T-cell (primary cell): ENCODE results near the gene S1PR2. TPM values are rescaled to one million over a fixed set of nuclear protein-coding genes. Genes with fewer than 3 reads are reported as not detected.

Experiments
- ATAC-seq, 4 experiments: fragments of 200-7000 bp in 3 of 4; fragments of 150-1000 bp in 1 of 4; cut with Tn5 transposase; replicated peaks in 1 of 4; 1 replicate in 3 of 4; 2 replicates in 1 of 4; pipeline ENCODE4 v1.10.0; 2021; ENCODE audit warnings: moderate library complexity in 3 of 4, mild to moderate bottlenecking in 2 of 4, moderate number of reproducible peaks in 1 of 4
- CTCF ChIA-PET, 2 donors: fragments of 300-600 bp; sonication (Branson Sonifier 250); formaldehyde crosslinking; loops; one replicate each; lab custom pipeline; 2022; ENCODE audit warnings: antibody characterized with exemption in 2 of 2; lab: Charles Lee
- POLR2A ChIA-PET, 2 donors: fragments of 300-600 bp; sonication (Branson Sonifier 250); formaldehyde crosslinking; loops; one replicate each; lab custom pipeline; 2022; ENCODE audit warnings: antibody characterized with exemption in 2 of 2; lab: Charles Lee
- DNase-seq, 35 experiments: peaks; one replicate each; pipeline versions ENCODE4 v3.0.0 to v3.0.0-alpha.2; 2013 to 2023
- H3K27ac ChIP-seq: one replicate; pipeline ENCODE4 v1.5.1; 2013; ENCODE audit warnings: low read length
- H3K27me3 ChIP-seq, 2 experiments: replicated peaks in 1 of 2; 1 replicate in 1 of 2; 2 replicates in 1 of 2; pipeline versions ENCODE4 v1.6.1 to v1.7.0; 2013; ENCODE audit warnings: low read length in 1 of 2, mixed read lengths in 1 of 2; ENCODE audit not compliant: control insufficient read depth in 2 of 2, insufficient read depth in 2 of 2; ENCODE audit errors: extremely low read depth in 1 of 2
- H3K36me3 ChIP-seq, 2 donors: 1 replicate in 1 of 2; 2 replicates in 1 of 2; pipeline versions ENCODE4 v1.6.1 to v1.7.0; 2013; ENCODE audit warnings: low read length in 1 of 2; ENCODE audit not compliant: control insufficient read depth in 2 of 2, insufficient read depth in 1 of 2; ENCODE audit errors: extremely low read depth in 1 of 2
- H3K4me1 ChIP-seq, 2 experiments: 1 replicate in 1 of 2; 2 replicates in 1 of 2; pipeline versions ENCODE4 v1.6.1 to v1.7.0; 2013; ENCODE audit warnings: low read length in 2 of 2, mixed read lengths in 1 of 2; ENCODE audit not compliant: insufficient read depth in 2 of 2, control insufficient read depth in 1 of 2; ENCODE audit errors: extremely low read depth in 1 of 2
- H3K4me3 ChIP-seq, 2 donors: 1 replicate in 1 of 2; 2 replicates in 1 of 2; pipeline versions ENCODE4 v1.5.1 to v1.7.0; 2013; ENCODE audit warnings: mild to moderate bottlenecking in 2 of 2, low read length in 1 of 2, moderate library complexity in 1 of 2; ENCODE audit not compliant: control insufficient read depth in 1 of 2; ENCODE audit errors: extremely low read depth in 1 of 2
- H3K9me3 ChIP-seq: 2 replicates; pipeline ENCODE4 v1.7.0; 2013
- H3K27ac Mint-ChIP-seq, 2 donors: one replicate each; pipeline ENCODE4 v1.8.0; 2020 to 2021; ENCODE audit warnings: mild to moderate bottlenecking in 2 of 2, mixed read lengths in 2 of 2
- H3K27me3 Mint-ChIP-seq, 2 donors: one replicate each; pipeline ENCODE4 v1.8.0; 2021 to 2022; ENCODE audit warnings: mixed read lengths in 2 of 2
- H3K36me3 Mint-ChIP-seq: one replicate; pipeline ENCODE4 v1.8.0; 2021; ENCODE audit warnings: mixed read lengths
- H3K4me1 Mint-ChIP-seq, 3 donors: one replicate each; pipeline ENCODE4 v1.8.0; 2020 to 2022; ENCODE audit warnings: mixed read lengths in 3 of 3, mild to moderate bottlenecking in 1 of 3
- H3K4me3 Mint-ChIP-seq, 3 donors: one replicate each; pipeline ENCODE4 v1.8.0; 2020 to 2022; ENCODE audit warnings: mild to moderate bottlenecking in 3 of 3, mixed read lengths in 3 of 3, moderate library complexity in 3 of 3
- H3K9me3 Mint-ChIP-seq, 3 donors: one replicate each; pipeline ENCODE4 v1.8.0; 2020 to 2022; ENCODE audit warnings: mixed read lengths in 3 of 3
- WGBS: methylation state at CpG from one replicate; pipeline ENCODE4 v1.1.5; 2013; ENCODE audit warnings: missing lambda C conversion rate; ENCODE audit not compliant: insufficient coverage; 5-methylcytosine and 5-hydroxymethylcytosine counted together
- total RNA-seq, 35 experiments: library from RNA in 6 of 35; stranded (reverse) in 6 of 35; fragments of 120-200 nt in 1 of 35; gene quantifications; one replicate each; pipeline versions ENCODE4 v1.2.1 to v1.2.4 and lab custom pipeline; 2013 to 2026

Gene S1PR2
- total RNA-seq, 5 donors from 2014 or later (not counting 1 experiment from before 2014, with no cell fraction given): 6.2 to 11.4 (median 9.8) TPM

DNA sequence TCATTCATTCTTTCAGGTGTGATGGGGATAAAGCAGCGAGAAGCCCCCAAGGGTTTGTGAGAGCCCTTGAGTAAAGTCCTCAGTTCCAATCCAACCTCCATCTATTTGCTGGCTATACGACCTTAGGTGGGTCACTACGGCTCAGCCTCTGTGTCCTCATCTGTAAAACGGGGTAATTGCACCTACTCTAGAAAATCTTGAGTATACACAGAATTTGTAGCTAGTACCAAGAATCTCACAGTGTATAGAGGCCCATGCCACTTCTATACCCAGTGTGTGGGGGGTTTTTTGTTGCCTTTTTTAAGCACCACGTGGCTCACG is 36.0 kb downstream of the S1PR2 start:
- H3K27me3 ChIP-seq: no peaks in the 10 kb centered on the region
- peak overlapping the region; percentile 90 to 94 (median 92) for H3K4me3 Mint-ChIP-seq
- POLR2A ChIA-PET: no interaction called here
- no peak for DNase-seq
- peak overlapping the region; percentile 85 for H3K27ac Mint-ChIP-seq
- CTCF ChIA-PET: interaction anchor here in 1 of 2 donors (0.5 to 1.3 kb wide), 2 partner anchors 57 to 185 kb away, joined by 3 read pairs; partner anchors contain the start of genes MRPL4 and TYK2
- no peaks in the 10 kb centered on the region for H3K9me3 Mint-ChIP-seq
- H3K9me3 ChIP-seq: no peaks in the 10 kb centered on the region
- H3K27ac ChIP-seq: peak overlapping the region; percentile 64
- H3K4me3 ChIP-seq: peak overlapping the region; percentile 80 to 87
- H3K27me3 Mint-ChIP-seq: no peaks in the 10 kb centered on the region
- H3K36me3 Mint-ChIP-seq: no peaks in the 10 kb centered on the region
- peaks cover 0 to 5% of the 10 kb centered on the region in 2 donors for H3K36me3 ChIP-seq
- no peak for ATAC-seq
- peaks cover 13 to 44% of the 10 kb centered on the region in 2 experiments for H3K4me1 ChIP-seq
- WGBS: 40% methylated on average over 1 of the region's 6 CpGs
- H3K4me1 Mint-ChIP-seq: peaks cover 33 to 44% (median 40%) of the 10 kb centered on the region in 3 donors

DNA sequence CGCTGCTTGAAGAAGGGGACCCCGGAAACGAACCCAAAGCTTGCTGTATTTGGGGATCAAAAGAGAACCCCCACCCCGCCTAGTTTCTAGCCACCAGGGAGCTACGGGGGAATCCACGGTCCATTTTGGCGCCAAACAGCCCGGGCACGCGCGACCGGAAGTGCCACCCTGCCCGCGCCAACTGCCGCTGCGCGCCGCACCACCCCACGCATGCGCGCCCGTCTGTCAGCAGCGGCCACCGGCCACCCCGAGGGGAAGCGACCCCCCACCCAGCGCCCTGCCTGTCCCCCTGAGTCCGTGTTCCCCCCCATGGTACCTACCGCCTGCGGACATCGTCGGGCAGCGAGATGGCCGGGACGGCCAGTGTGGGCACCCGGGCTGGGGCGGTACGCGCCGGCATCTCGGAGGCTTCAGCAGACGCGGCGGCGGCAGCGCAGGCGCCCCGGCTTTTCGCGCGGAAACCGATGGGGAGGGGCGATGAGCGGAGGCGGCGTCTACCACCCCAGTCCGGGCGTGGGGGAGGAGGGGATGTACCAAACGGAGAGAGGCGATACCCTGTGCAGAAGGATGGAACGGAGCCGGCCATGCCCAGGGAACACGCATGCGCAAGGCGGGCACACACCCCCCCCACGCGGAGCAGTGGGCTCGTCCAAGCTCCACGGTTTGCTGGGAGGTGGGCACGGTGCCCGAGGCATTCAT is 36.5 kb downstream of the S1PR2 start, which contains the start of gene DNMT1:
DNMT1 (minus strand) TSS at position 454 of the 699 bp plus-strand sequence; CDS start at position 400, 54 bp downstream.
- Mint-ChIP-seq H3K27me3 (no peaks in the 10 kb centered on the region), H3K4me3 (peak within 1 kb of the TSS; percentile 90 to 94 (median 92)), H3K9me3 (no peaks in the 10 kb centered on the region), H3K27ac (peak within 1 kb of the TSS; percentile 87 to 92), H3K4me1 (peaks cover 38 to 49% (median 46%) of the 10 kb centered on the region in 3 donors), H3K36me3 (peaks cover 5% of the 10 kb centered on the region)
- peak within 1 kb of the TSS; percentile 64 for H3K27ac ChIP-seq
- peak; percentile 93 to 97 (median 95) for ATAC-seq
- H3K4me1 ChIP-seq: peaks cover 13 to 49% of the 10 kb centered on the region in 2 experiments
- peaks cover 0 to 10% of the 10 kb centered on the region in 2 donors for H3K36me3 ChIP-seq
- ChIA-PET POLR2A (interaction anchor here in 1 of 2 donors (0.5 kb wide), 1 partner anchor 52 kb away, joined by 3 read pairs; no protein-coding TSS in a partner anchor), CTCF (interaction anchor here in 1 of 2 donors (0.6 to 1.3 kb wide), 3 partner anchors 56 to 195 kb away, joined by 3 read pairs; partner anchors contain the start of gene MRPL4)
- peak; percentile 82 to 96 (median 90) for DNase-seq
- H3K9me3 ChIP-seq: no peaks in the 10 kb centered on the region
- no peaks in the 10 kb centered on the region for H3K27me3 ChIP-seq
- under 1% methylated on average over 55 of the region's 71 CpGs for WGBS
- H3K4me3 ChIP-seq: peak within 1 kb of the TSS; percentile 80 to 87

- CTCF ChIA-PET: interaction anchor here in 1 of 2 donors (1.1 kb wide), 1 partner anchor 56 kb away, joined by 3 read pairs; no protein-coding TSS in a partner anchor
- DNase-seq: peak in 16 of 35 experiments; percentile 1 to 33 (median 6)
- peak overlapping the region; percentile 80 to 87 for H3K4me3 ChIP-seq
These were observed 37.2 kb downstream of the S1PR2 start for GRCh38 chr19:10193790-10194499.

DNA sequence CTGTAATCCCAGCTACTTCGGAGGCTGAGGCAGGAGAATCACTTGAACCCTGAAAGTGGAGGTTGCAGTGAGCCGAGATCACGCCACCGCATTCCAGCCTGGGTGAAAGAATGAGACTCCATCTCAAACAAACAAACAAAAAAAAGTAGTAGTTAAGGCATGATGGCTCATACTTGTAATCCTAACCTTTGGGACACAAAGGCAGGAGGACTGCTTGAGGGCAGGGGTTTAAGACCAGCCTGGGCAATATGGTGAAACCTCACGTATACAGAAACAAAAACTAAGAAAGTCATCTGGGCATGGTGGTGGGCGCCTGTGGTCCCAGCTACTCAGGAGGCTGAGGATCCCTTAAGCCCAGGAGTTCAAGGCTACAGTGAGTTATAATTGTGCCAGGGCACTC is 38.2 kb downstream of the S1PR2 start:
- ATAC-seq (no peak), DNase-seq (no peak)
- H3K9me3 ChIP-seq: no peaks in the 10 kb centered on the region
- H3K4me1 ChIP-seq: peaks cover 13 to 58% of the 10 kb centered on the region in 2 experiments
- WGBS: 34% methylated on average over 2 of the region's 6 CpGs
- H3K27me3 ChIP-seq: no peaks in the 10 kb centered on the region
- peaks cover 0 to 11% of the 10 kb centered on the region in 2 donors for H3K36me3 ChIP-seq
- ChIA-PET POLR2A (no interaction called here), CTCF (no interaction called here)
- H3K27ac Mint-ChIP-seq: peak overlapping the region in 1 of 2 donors; percentile 34
- peaks cover 35 to 53% (median 49%) of the 10 kb centered on the region in 3 donors for H3K4me1 Mint-ChIP-seq
- H3K4me3 ChIP-seq: no peak overlapping the region
- H3K27me3 Mint-ChIP-seq: no peaks in the 10 kb centered on the region
- peaks cover 10% of the 10 kb centered on the region for H3K36me3 Mint-ChIP-seq
- peak overlapping the region; percentile 31 to 92 (median 45) for H3K4me3 Mint-ChIP-seq
- no peak overlapping the region for H3K27ac ChIP-seq
- H3K9me3 Mint-ChIP-seq: no peaks in the 10 kb centered on the region

More at GRCh38 chr19:10193790-10194499, 37.2 kb downstream of the S1PR2 start:
- ATAC-seq: no peak
- Mint-ChIP-seq H3K4me1 (peaks cover 37 to 51% (median 48%) of the 10 kb centered on the region in 3 donors), H3K9me3 (no peaks in the 10 kb centered on the region), H3K27me3 (no peaks in the 10 kb centered on the region), H3K36me3 (peaks cover 5% of the 10 kb centered on the region), H3K4me3 (peak overlapping the region; percentile 90 to 94 (median 92)), H3K27ac (peak overlapping the region; percentile 87 to 92)
- peaks cover 13 to 49% of the 10 kb centered on the region in 2 experiments for H3K4me1 ChIP-seq
- peaks cover 0 to 11% of the 10 kb centered on the region in 2 donors for H3K36me3 ChIP-seq
- H3K9me3 ChIP-seq: no peaks in the 10 kb centered on the region
- under 1% methylated on average over 26 of the region's 30 CpGs for WGBS
- no peaks in the 10 kb centered on the region for H3K27me3 ChIP-seq
- peak overlapping the region; percentile 58 for H3K27ac ChIP-seq
- POLR2A ChIA-PET: no interaction called here

DNA sequence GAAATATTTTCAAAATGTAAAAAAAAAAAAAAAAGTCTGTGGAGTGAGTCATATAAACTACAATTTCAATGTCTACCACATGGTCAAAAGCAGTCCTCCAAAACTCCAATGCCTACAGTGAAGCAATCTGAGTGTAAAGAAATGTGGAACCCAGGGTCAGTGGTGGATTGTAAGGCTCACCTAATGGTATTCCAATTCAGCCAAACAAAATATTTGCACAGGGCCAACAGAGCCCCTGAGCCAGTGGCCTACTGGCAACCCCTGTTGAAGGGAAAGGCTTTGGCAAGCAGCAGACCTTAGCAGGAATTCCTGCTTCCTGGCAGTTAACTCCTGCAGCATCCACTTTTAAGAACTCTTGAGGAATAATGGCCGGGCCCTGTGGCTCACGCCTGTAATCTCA is 39.8 kb downstream of the S1PR2 start:
- 96% methylated on average over 2 of the region's 2 CpGs for whole genome bisulfite sequencing
- ChIA-PET CTCF (no interaction called here), POLR2A (no interaction called here)
- Histone ChIP-seq H3K9me3 (no peaks in the 10 kb centered on the region), H3K27ac (no peak overlapping the region), H3K27me3 (no peaks in the 10 kb centered on the region), H3K4me1 (peaks cover 13 to 70% of the 10 kb centered on the region in 2 experiments), H3K36me3 (peaks cover 0 to 18% of the 10 kb centered on the region in 2 donors), H3K4me3 (no peak overlapping the region)
- H3K4me3 Mint-ChIP-seq: no peak overlapping the region
- peaks cover 14% of the 10 kb centered on the region for H3K36me3 Mint-ChIP-seq
- no peaks in the 10 kb centered on the region for H3K9me3 Mint-ChIP-seq
- H3K4me1 Mint-ChIP-seq: peaks cover 49 to 58% (median 52%) of the 10 kb centered on the region in 3 donors
- no peak overlapping the region for H3K27ac Mint-ChIP-seq
- ATAC-seq: no peak
- no peaks in the 10 kb centered on the region for H3K27me3 Mint-ChIP-seq
- DNase-seq: no peak

DNA sequence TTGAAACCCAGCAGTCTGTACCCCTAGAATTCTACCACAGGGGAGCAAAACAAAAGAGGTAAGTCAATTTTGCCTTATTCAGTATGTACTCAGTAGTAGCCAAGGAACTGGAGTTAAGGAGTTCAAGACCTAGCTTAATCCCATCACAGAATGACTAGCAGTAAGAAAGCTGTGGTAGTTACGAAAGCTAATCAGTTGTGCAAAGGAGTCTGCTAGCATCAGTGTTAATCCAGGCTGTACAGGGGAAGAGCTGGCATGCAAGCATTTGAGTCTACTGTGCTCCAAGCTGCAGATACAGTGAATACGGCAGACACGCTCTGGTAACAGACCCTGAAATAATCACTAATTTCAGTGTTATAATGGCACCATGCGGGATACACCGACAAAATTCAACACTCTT is 41.1 kb downstream of the S1PR2 start:
- Mint-ChIP-seq H3K27ac (peak overlapping the region in 1 of 2 donors; percentile 34), H3K4me1 (peaks cover 51 to 58% (median 54%) of the 10 kb centered on the region in 3 donors)

More for the DNA sequence above, 41.1 kb downstream of the S1PR2 start:
- Histone ChIP-seq H3K4me1 (peaks cover 11 to 63% of the 10 kb centered on the region in 2 experiments), H3K9me3 (no peaks in the 10 kb centered on the region), H3K36me3 (peaks cover 4 to 27% of the 10 kb centered on the region in 2 donors), H3K27me3 (no peaks in the 10 kb centered on the region), H3K4me3 (no peak overlapping the region), H3K27ac (no peak overlapping the region)
- ATAC-seq (no peak), DNase-seq (no peak)
- no peaks in the 10 kb centered on the region for H3K9me3 Mint-ChIP-seq
- H3K4me3 Mint-ChIP-seq: no peak overlapping the region
- 96% methylated on average over 4 of the region's 5 CpGs for WGBS
- ChIA-PET CTCF (interaction anchor here in 1 of 2 donors (1.1 kb wide), 1 partner anchor 60 kb away, joined by 6 read pairs; no protein-coding TSS in a partner anchor), POLR2A (no interaction called here)
- peaks cover 19% of the 10 kb centered on the region for H3K36me3 Mint-ChIP-seq
- no peaks in the 10 kb centered on the region for H3K27me3 Mint-ChIP-seq
